MM.1S (cell line): ENCODE measurements around the gene LSM14B.
"Not testable (repeated sequence)": the region's sequence is repeated elsewhere in the genome, so short reads cannot be mapped to it uniquely, and the experiment has no call there.

Experiments used
- DNase-seq: peaks from one replicate; pipeline ENCODE4 v3.0.0-alpha.2; 2015
- H2AFZ ChIP-seq: fragments of 300-600 bp; sonication (generic); 2 replicates; pipeline ENCODE4 v1.6.0; 2016; ENCODE audit warnings: antibody characterized with exemption, low read length
- H3F3A ChIP-seq: fragments of 300-600 bp; sonication (generic); 2 replicates; pipeline ENCODE4 v1.6.1; 2016; ENCODE audit warnings: mild to moderate bottlenecking, antibody characterized with exemption, low read length, moderate library complexity, mixed read lengths; ENCODE audit not compliant: insufficient read depth
- H3K27ac ChIP-seq: fragments of 300-600 bp; sonication (generic); 2 replicates; pipeline ENCODE4 v1.5.1; 2016; ENCODE audit warnings: mild to moderate bottlenecking, low read length
- H3K27me3 ChIP-seq: fragments of 300-600 bp; sonication (generic); replicated peaks from 2 replicates; pipeline ENCODE4 v1.6.0; 2016; ENCODE audit warnings: low read length; ENCODE audit not compliant: insufficient read depth
- H3K36me3 ChIP-seq: fragments of 300-600 bp; sonication (generic); replicated peaks from 2 replicates; pipeline ENCODE4 v1.6.1; 2016; ENCODE audit warnings: mild to moderate bottlenecking, low read length, mixed read lengths; ENCODE audit not compliant: insufficient read depth
- H3K4me1 ChIP-seq: fragments of 300-600 bp; sonication (generic); 2 replicates; pipeline ENCODE4 v1.6.1; 2016; ENCODE audit warnings: low read length, mixed read lengths
- H3K4me2 ChIP-seq: fragments of 300-600 bp; sonication (generic); 2 replicates; pipeline ENCODE4 v1.6.0; 2016; ENCODE audit warnings: low read depth, low read length
- H3K4me3 ChIP-seq: fragments of 300-600 bp; sonication (generic); 2 replicates; pipeline ENCODE4 v1.5.1; 2016; ENCODE audit warnings: low read length, mixed read lengths
- H3K79me2 ChIP-seq: fragments of 300-600 bp; sonication (generic); 2 replicates; pipeline ENCODE4 v1.6.1; 2016; ENCODE audit warnings: mixed run types, low read length, mixed read lengths
- H3K9ac ChIP-seq: fragments of 300-600 bp; sonication (generic); 2 replicates; pipeline ENCODE4 v1.6.1; 2016; ENCODE audit warnings: low read length, mixed read lengths
- H3K9me2 ChIP-seq: fragments of 300-600 bp; sonication (generic); replicated peaks from 2 replicates; pipeline ENCODE4 v1.6.1; 2016; ENCODE audit warnings: mild to moderate bottlenecking, low read length, mixed read lengths; ENCODE audit not compliant: insufficient read depth
- H3K9me3 ChIP-seq: fragments of 300-600 bp; sonication (generic); replicated peaks from 2 replicates; pipeline ENCODE4 v1.6.1; 2016; ENCODE audit warnings: mild to moderate bottlenecking, low read length, mixed read lengths; ENCODE audit not compliant: insufficient read depth
- H4K20me1 ChIP-seq: fragments of 300-600 bp; sonication (generic); 2 replicates; pipeline ENCODE4 v1.6.1; 2016; ENCODE audit warnings: mild to moderate bottlenecking, low read length, moderate library complexity, mixed read lengths; ENCODE audit not compliant: insufficient read depth
- CTCF ChIP-seq: fragments of 300-600 bp; sonication (generic); IDR thresholded peaks from 2 replicates; pipeline ENCODE4 v1.5.1; 2016; ENCODE audit warnings: antibody characterized with exemption, low read length, mixed read lengths
- EZH2 ChIP-seq: fragments of 300-600 bp; sonication (generic); optimal IDR thresholded peaks from 2 replicates; pipeline ENCODE3; 2017; ENCODE audit warnings: low read depth, mild to moderate bottlenecking, antibody characterized with exemption, low read length, mixed read lengths
- EZH2phosphoT487 ChIP-seq: fragments of 300-600 bp; sonication (generic); IDR thresholded peaks from 2 replicates; pipeline ENCODE4 v1.6.1; 2018; ENCODE audit warnings: antibody characterized with exemption, low read length

The LSM14B gene

GRCh38 chr20:62080249-62080990 lies 41.9 kb upstream of the LSM14B start:
- Histone ChIP-seq H2AFZ (no peak overlapping the region), H3K27me3 (peaks cover 53% of the 10 kb centered on the region)
- no peak for DNase-seq

GRCh38 chr20:62083312-62083711 lies 39.0 kb upstream of the LSM14B start:
- Histone ChIP-seq H3K9me2 (no peaks in the 10 kb centered on the region), H3K36me3 (no peaks in the 10 kb centered on the region), H3K4me3 (no peak overlapping the region), H3K9ac (no peak overlapping the region), H3K4me2 (no peak overlapping the region), H3K4me1 (no peaks in the 10 kb centered on the region), H3K79me2 (no peaks in the 10 kb centered on the region), H3F3A (no peaks in the 10 kb centered on the region), H2AFZ (no peak overlapping the region), H3K9me3 (no peaks in the 10 kb centered on the region), H3K27ac (no peak overlapping the region), H3K27me3 (peaks cover 74% of the 10 kb centered on the region), H4K20me1 (no peaks in the 10 kb centered on the region)
- DNase-seq = no peak
- TF ChIP-seq EZH2phosphoT487 (no peak), EZH2 (no peak), CTCF (no peak)

More at GRCh38 chr20:62080249-62080990, 41.9 kb upstream of the LSM14B start:
- H3K4me1 ChIP-seq = no peaks in the 10 kb centered on the region
- no peak overlapping the region for H3K4me3 ChIP-seq
- H3K4me2 ChIP-seq = no peak overlapping the region
- no peaks in the 10 kb centered on the region for H4K20me1 ChIP-seq
- no peaks in the 10 kb centered on the region for H3K36me3 ChIP-seq
- no peak overlapping the region for H3K27ac ChIP-seq
- H3K9me3 ChIP-seq = no peaks in the 10 kb centered on the region; the same call in 1 of the 2 replicates
- no peaks in the 10 kb centered on the region for H3K9me2 ChIP-seq
- no peaks in the 10 kb centered on the region for H3K79me2 ChIP-seq
- H3K9ac ChIP-seq = no peak overlapping the region
- TF ChIP-seq EZH2phosphoT487 (no peak), CTCF (no peak), EZH2 (no peak)
- H3F3A ChIP-seq = no peaks in the 10 kb centered on the region

GRCh38 chr20:62084224-62084623 lies 38.1 kb upstream of the LSM14B start:
- not testable (repeated sequence) for H2AFZ ChIP-seq, DNase-seq, H3K9ac ChIP-seq, H3K9me2 ChIP-seq, H3K9me3 ChIP-seq, H3K27ac ChIP-seq, H3K4me2 ChIP-seq, H3K4me1 ChIP-seq, H3K4me3 ChIP-seq, H3F3A ChIP-seq, H4K20me1 ChIP-seq, H3K79me2 ChIP-seq, H3K36me3 ChIP-seq
- peaks cover 75% of the 10 kb centered on the region for H3K27me3 ChIP-seq

- Histone ChIP-seq H3K9me2 (no peaks in the 10 kb centered on the region), H3K4me2 (no peak overlapping the region), H4K20me1 (no peaks in the 10 kb centered on the region), H3K9me3 (no peaks in the 10 kb centered on the region), H2AFZ (no peak overlapping the region), H3K27ac (no peak overlapping the region), H3K79me2 (no peaks in the 10 kb centered on the region), H3K4me1 (no peaks in the 10 kb centered on the region), H3K9ac (no peak overlapping the region), H3K4me3 (no peak overlapping the region), H3K27me3 (peaks cover 72% of the 10 kb centered on the region), H3F3A (no peaks in the 10 kb centered on the region), H3K36me3 (no peaks in the 10 kb centered on the region)
- no peak for DNase-seq
- TF ChIP-seq EZH2phosphoT487 = no peak
- no peak for TF ChIP-seq CTCF
- no peak for TF ChIP-seq EZH2
These were observed 37.1 kb upstream of the LSM14B start for GRCh38 chr20:62085206-62085605.
